ENCODE data around the gene HIPK2.

DNA sequence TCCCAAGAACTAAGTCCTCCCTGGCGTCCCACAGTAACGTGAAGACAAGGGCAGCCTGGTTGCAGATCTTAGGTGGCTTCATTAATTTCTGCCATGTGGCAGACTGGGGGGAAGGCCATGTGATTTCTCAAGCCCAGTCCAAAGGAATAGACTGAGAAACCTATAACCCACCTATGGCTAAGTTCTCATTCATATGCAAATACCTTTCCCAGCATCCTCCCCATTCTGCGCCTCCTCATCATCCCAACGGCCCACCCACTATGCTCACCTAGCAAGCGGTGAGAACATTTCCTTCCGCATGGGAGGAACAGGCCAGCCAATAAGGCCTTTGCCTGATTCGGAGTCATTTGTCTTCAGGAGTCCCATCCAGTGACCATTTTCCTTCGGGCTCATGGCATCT lies 262.5 kb downstream of the HIPK2 start:
- TF ChIP-seq, protein P1, sequence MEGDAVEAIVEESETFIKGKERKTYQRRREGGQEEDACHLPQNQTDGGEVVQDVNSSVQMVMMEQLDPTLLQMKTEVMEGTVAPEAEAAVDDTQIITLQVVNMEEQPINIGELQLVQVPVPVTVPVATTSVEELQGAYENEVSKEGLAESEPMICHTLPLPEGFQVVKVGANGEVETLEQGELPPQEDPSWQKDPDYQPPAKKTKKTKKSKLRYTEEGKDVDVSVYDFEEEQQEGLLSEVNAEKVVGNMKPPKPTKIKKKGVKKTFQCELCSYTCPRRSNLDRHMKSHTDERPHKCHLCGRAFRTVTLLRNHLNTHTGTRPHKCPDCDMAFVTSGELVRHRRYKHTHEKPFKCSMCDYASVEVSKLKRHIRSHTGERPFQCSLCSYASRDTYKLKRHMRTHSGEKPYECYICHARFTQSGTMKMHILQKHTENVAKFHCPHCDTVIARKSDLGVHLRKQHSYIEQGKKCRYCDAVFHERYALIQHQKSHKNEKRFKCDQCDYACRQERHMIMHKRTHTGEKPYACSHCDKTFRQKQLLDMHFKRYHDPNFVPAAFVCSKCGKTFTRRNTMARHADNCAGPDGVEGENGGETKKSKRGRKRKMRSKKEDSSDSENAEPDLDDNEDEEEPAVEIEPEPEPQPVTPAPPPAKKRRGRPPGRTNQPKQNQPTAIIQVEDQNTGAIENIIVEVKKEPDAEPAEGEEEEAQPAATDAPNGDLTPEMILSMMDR (IDR thresholded peaks at IDR 0.05 in 2 of 3, conservative IDR thresholded peaks at IDR 0.05 in 1 of 3; ENCODE audit: control insufficient read depth in 2 of 3, extremely low read depth in 1 of 3, insufficient read depth in 1 of 3, low read depth in 3 of 3, low read length in 3 of 3), result no peak
- TF ChIP-seq, protein P2, sequence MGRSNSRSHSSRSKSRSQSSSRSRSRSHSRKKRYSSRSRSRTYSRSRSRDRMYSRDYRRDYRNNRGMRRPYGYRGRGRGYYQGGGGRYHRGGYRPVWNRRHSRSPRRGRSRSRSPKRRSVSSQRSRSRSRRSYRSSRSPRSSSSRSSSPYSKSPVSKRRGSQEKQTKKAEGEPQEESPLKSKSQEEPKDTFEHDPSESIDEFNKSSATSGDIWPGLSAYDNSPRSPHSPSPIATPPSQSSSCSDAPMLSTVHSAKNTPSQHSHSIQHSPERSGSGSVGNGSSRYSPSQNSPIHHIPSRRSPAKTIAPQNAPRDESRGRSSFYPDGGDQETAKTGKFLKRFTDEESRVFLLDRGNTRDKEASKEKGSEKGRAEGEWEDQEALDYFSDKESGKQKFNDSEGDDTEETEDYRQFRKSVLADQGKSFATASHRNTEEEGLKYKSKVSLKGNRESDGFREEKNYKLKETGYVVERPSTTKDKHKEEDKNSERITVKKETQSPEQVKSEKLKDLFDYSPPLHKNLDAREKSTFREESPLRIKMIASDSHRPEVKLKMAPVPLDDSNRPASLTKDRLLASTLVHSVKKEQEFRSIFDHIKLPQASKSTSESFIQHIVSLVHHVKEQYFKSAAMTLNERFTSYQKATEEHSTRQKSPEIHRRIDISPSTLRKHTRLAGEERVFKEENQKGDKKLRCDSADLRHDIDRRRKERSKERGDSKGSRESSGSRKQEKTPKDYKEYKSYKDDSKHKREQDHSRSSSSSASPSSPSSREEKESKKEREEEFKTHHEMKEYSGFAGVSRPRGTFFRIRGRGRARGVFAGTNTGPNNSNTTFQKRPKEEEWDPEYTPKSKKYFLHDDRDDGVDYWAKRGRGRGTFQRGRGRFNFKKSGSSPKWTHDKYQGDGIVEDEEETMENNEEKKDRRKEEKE (IDR thresholded peaks at IDR 0.05), result no peak
- TF ChIP-seq TARDBP (IDR thresholded peaks at IDR 0.05; ENCODE audit: borderline replicate concordance) (no peak), FOXM1 (IDR thresholded peaks at IDR 0.05; ENCODE audit: low read depth, low read length) (no peak), BRCA1 (IDR thresholded peaks at IDR 0.05; ENCODE audit: low read depth, low read length) (no peak), MXI1 (IDR thresholded peaks at IDR 0.05; ENCODE audit: low read depth, low read length) (no peak), CHD4 (IDR thresholded peaks at IDR 0.05) (no peak), SIX5 (IDR thresholded peaks at IDR 0.05; ENCODE audit: low read depth, low read length, severe bottlenecking) (no peak), BHLHE40 (IDR thresholded peaks at IDR 0.05; ENCODE audit: borderline replicate concordance in 1 of 2, low read depth in 2 of 2, low read length in 1 of 2) (no peak)
- TF ChIP-seq, protein P3, sequence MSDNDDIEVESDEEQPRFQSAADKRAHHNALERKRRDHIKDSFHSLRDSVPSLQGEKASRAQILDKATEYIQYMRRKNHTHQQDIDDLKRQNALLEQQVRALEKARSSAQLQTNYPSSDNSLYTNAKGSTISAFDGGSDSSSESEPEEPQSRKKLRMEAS (IDR thresholded peaks at IDR 0.05; ENCODE audit: low read depth, low read length), result no peak

Data from GM12878 (cell line).